RKO (cell line): Measurements from ENCODE around the gene NTM.

Source experiments
- DNase-seq: peaks from one replicate; pipeline ENCODE4 v3.0.0-alpha.2; 2016; ENCODE audit warnings: low spot score

The NTM gene

GRCh38 chr11:132116516-132116915 lies 746.1 kb downstream of the NTM start:
- DNase-seq = no peak

GRCh38 chr11:132118661-132119060 lies 748.2 kb downstream of the NTM start:
- DNase-seq = no peak

- DNase-seq = no peak
These were observed 749.2 kb downstream of the NTM start for GRCh38 chr11:132119573-132119972.

- no peak for DNase-seq
These were observed 752.3 kb downstream of the NTM start for GRCh38 chr11:132122735-132123134.

GRCh38 chr11:132123449-132123848 lies 753.0 kb downstream of the NTM start:
- no peak for DNase-seq

GRCh38 chr11:132123854-132124835 lies 753.7 kb downstream of the NTM start:
- DNase-seq = no peak

GRCh38 chr11:132125988-132126871 lies 755.8 kb downstream of the NTM start:
- no peak for DNase-seq

- DNase-seq = peak; percentile 9
These were observed 756.8 kb downstream of the NTM start for GRCh38 chr11:132126973-132127899.

GRCh38 chr11:132127900-132128288 lies 757.5 kb downstream of the NTM start:
- DNase-seq = no peak

GRCh38 chr11:132131047-132131446 lies 760.6 kb downstream of the NTM start:
- no peak for DNase-seq

- no peak for DNase-seq
These were observed 761.5 kb downstream of the NTM start for GRCh38 chr11:132131961-132132360.

- peak; percentile 49 for DNase-seq
These were observed 763.9 kb downstream of the NTM start for GRCh38 chr11:132134322-132134721.

- DNase-seq = no peak
These were observed 767.0 kb downstream of the NTM start for GRCh38 chr11:132137289-132137980.

- DNase-seq = no peak
These were observed 767.5 kb downstream of the NTM start for GRCh38 chr11:132137981-132138313.

GRCh38 chr11:132139181-132139580 lies 768.8 kb downstream of the NTM start:
- no peak for DNase-seq

GRCh38 chr11:132140056-132140455 lies 769.6 kb downstream of the NTM start:
- peak; percentile 2 for DNase-seq

- no peak for DNase-seq
These were observed 771.7 kb downstream of the NTM start for GRCh38 chr11:132142121-132142520.

GRCh38 chr11:132142554-132142953 lies 772.1 kb downstream of the NTM start:
- DNase-seq = no peak

GRCh38 chr11:132147464-132147863 lies 777.0 kb downstream of the NTM start:
- no peak for DNase-seq

- no peak for DNase-seq
These were observed 784.4 kb downstream of the NTM start for GRCh38 chr11:132154781-132155180.

GRCh38 chr11:132158091-132158490 lies 787.7 kb downstream of the NTM start:
- DNase-seq = peak; percentile 3
